HEK293 (cell line): ENCODE data around the gene NELL2.

Experiments
- CTCF ChIP-seq: fragments of 450-650 bp; formaldehyde crosslinking; IDR thresholded peaks from 2 replicates; pipeline ENCODE4 v1.5.1; 2016; ENCODE audit warnings: missing biosample characterization, missing genetic modification characterization
- PATZ1 ChIP-seq: fragments of 450-650 bp; formaldehyde crosslinking; IDR thresholded peaks from 2 replicates; pipeline ENCODE4 v1.5.1; 2016; ENCODE audit warnings: missing biosample characterization, missing genetic modification characterization
- REST ChIP-seq: fragments of 450-650 bp; formaldehyde crosslinking; IDR thresholded peaks from 2 replicates; pipeline ENCODE4 v1.5.1; 2016; ENCODE audit warnings: missing biosample characterization, missing genetic modification characterization
- ZNF112 ChIP-seq: fragments of 450-650 bp; formaldehyde crosslinking; IDR thresholded peaks from 2 replicates; pipeline ENCODE4 v1.5.0; 2017; ENCODE audit warnings: missing biosample characterization, missing genetic modification characterization
- ZNF555 ChIP-seq: fragments of 450-650 bp; formaldehyde crosslinking; conservative IDR thresholded peaks from 2 replicates; pipeline ENCODE4 v1.5.1; 2017; ENCODE audit warnings: missing biosample characterization, mild to moderate bottlenecking, missing genetic modification characterization, inconsistent platforms
- ZNF658 ChIP-seq: fragments of 450-650 bp; formaldehyde crosslinking; IDR thresholded peaks from 2 replicates; pipeline ENCODE4; 2016; ENCODE audit warnings: missing biosample characterization, missing genetic modification characterization

- TF ChIP-seq ZNF658 (tag by site-specific recombination): no peak
- TF ChIP-seq REST (tag by site-specific recombination): no peak
- TF ChIP-seq ZNF555 (tag by site-specific recombination): no peak
- TF ChIP-seq PATZ1 (tag by site-specific recombination): no peak
- TF ChIP-seq CTCF (tag by site-specific recombination): no peak
- no peak for TF ChIP-seq ZNF112 (tag by site-specific recombination)
Measured at GRCh38 chr12:44667461-44667860, 208.7 kb downstream of the NELL2 start.
